HG02938 (cell line): ENCODE measurements around the gene OGA.

Source experiments
- ATAC-seq: cut with Tn5 transposase; IDR thresholded peaks from one replicate; pipeline ENCODE4 v1.9.1; 2021; ENCODE audit warnings: mild to moderate bottlenecking, moderate library complexity; ENCODE audit not compliant: unreplicated experiment

The OGA gene

GRCh38 chr10:101762736-101763135 lies 55.5 kb downstream of the OGA start:
- no peak for ATAC-seq

GRCh38 chr10:101761226-101761625 lies 57.0 kb downstream of the OGA start:
- no peak for ATAC-seq

- no peak for ATAC-seq
Observed at GRCh38 chr10:101760510-101760909, 57.7 kb downstream of the OGA start.

- ATAC-seq, result no peak
Observed at GRCh38 chr10:101759309-101760247, 58.7 kb downstream of the OGA start.

- ATAC-seq, result no peak
Observed at GRCh38 chr10:101758858-101759257, 59.4 kb downstream of the OGA start.

- no peak for ATAC-seq
Observed at GRCh38 chr10:101752241-101752640, 66.0 kb downstream of the OGA start.

GRCh38 chr10:101749047-101750016 lies 68.9 kb downstream of the OGA start:
- no peak for ATAC-seq

GRCh38 chr10:101748496-101748895 lies 69.7 kb downstream of the OGA start:
- no peak for ATAC-seq

- ATAC-seq, result no peak
Observed at GRCh38 chr10:101745074-101745696, 73.1 kb downstream of the OGA start.

GRCh38 chr10:101744267-101744666 lies 74.0 kb downstream of the OGA start:
- no peak for ATAC-seq

GRCh38 chr10:101741938-101742337 lies 76.3 kb downstream of the OGA start:
- no peak for ATAC-seq

- no peak for ATAC-seq
Observed at GRCh38 chr10:101736666-101737065, 81.6 kb downstream of the OGA start.
